H1 (cell line): ENCODE data around the gene PAX8. TPM values are rescaled to one million over a fixed set of nuclear protein-coding genes. Genes with fewer than 3 reads are reported as not detected.

ENCODE experiments used
- CTCF ChIA-PET: fragments of 300-600 bp; sonication (Branson Sonifier 250); formaldehyde crosslinking; loops from one replicate; lab custom pipeline; 2021; ENCODE audit not compliant: partially characterized antibody; lab: Charles Lee
- POLR2A ChIA-PET: fragments of 300-600 bp; sonication (Branson Sonifier 250); formaldehyde crosslinking; loops from one replicate; lab custom pipeline; 2021; ENCODE audit warnings: inconsistent platforms; ENCODE audit not compliant: partially characterized antibody; lab: Charles Lee
- DNase-seq, 2 experiments: peaks; one replicate each; pipeline versions ENCODE4 v3.0.0 to v3.0.0-alpha.2; 2010 to 2022; ENCODE audit warnings: low spot score in 2 of 2, low read depth in 1 of 2, mixed read lengths in 1 of 2
- FAIRE-seq: peaks from 2 replicates; lab custom pipeline; 2011; peaks lifted over from hg19 to GRCh38; lab: Jason Lieb, UNC
- H2AFZ ChIP-seq: 2 replicates; pipeline ENCODE4 v1.8.1; 2012; ENCODE audit warnings: low read length, inconsistent platforms
- H2AK5ac ChIP-seq: 2 replicates; pipeline ENCODE4 v1.6.1; 2013; ENCODE audit warnings: low read depth, low read length
- H2BK120ac ChIP-seq: replicated peaks from 2 replicates; pipeline ENCODE3; 2013; ENCODE audit warnings: low read depth, low read length, inconsistent platforms
- H2BK12ac ChIP-seq: 2 replicates; pipeline ENCODE4 v1.6.1; 2013; ENCODE audit warnings: low read depth, low read length
- H2BK15ac ChIP-seq: 2 replicates; pipeline ENCODE4 v1.6.1; 2013; ENCODE audit warnings: low read length
- H2BK20ac ChIP-seq: 2 replicates; pipeline ENCODE4 v1.6.1; 2013; ENCODE audit warnings: low read length
- H2BK5ac ChIP-seq: 2 replicates; pipeline ENCODE4 v1.6.1; 2013; ENCODE audit warnings: low read depth, low read length
- H3K14ac ChIP-seq: 2 replicates; pipeline ENCODE4 v1.6.1; 2013; ENCODE audit warnings: inconsistent platforms; ENCODE audit not compliant: insufficient read length
- H3K18ac ChIP-seq: 2 replicates; pipeline ENCODE4 v1.6.1; 2013; ENCODE audit warnings: low read length; ENCODE audit errors: extremely low read depth
- H3K23ac ChIP-seq: 2 replicates; pipeline ENCODE4 v1.6.1; 2013; ENCODE audit warnings: inconsistent platforms; ENCODE audit not compliant: insufficient read length
- H3K23me2 ChIP-seq: 2 replicates; pipeline ENCODE4 v1.6.1; 2013; ENCODE audit warnings: low read depth, low read length
- H3K27ac ChIP-seq: 2 replicates; pipeline ENCODE4 v1.6.1; 2011; ENCODE audit warnings: low read depth, low read length, inconsistent platforms
- H3K27me3 ChIP-seq, 4 experiments: replicated peaks in 1 of 4; 1 replicate in 1 of 4; 2 replicates in 3 of 4; pipeline versions ENCODE4 v1.6.1 to v1.8.1; 2011 to 2013; ENCODE audit warnings: low read length in 3 of 4, mild to moderate bottlenecking in 3 of 4, inconsistent platforms in 2 of 4, mixed read lengths in 2 of 4, moderate library complexity in 1 of 4; ENCODE audit not compliant: control insufficient read depth in 3 of 4, insufficient read depth in 3 of 4; ENCODE audit errors: extremely low read depth in 1 of 4
- H3K36me3 ChIP-seq, 4 experiments: 2 replicates each; pipeline versions ENCODE4 v1.6.1 to v1.8.1; 2011 to 2013; ENCODE audit warnings: mild to moderate bottlenecking in 4 of 4, low read length in 3 of 4, moderate library complexity in 2 of 4, control low read depth in 1 of 4, inconsistent platforms in 1 of 4; ENCODE audit not compliant: insufficient read depth in 4 of 4, control insufficient read depth in 2 of 4
- H3K4ac ChIP-seq: replicated peaks from 2 replicates; pipeline ENCODE3; 2013; ENCODE audit warnings: low read length, low read depth, mixed read lengths, inconsistent platforms; ENCODE audit not compliant: insufficient read length
- H3K4me1 ChIP-seq, 4 experiments: replicated peaks in 1 of 4; 1 replicate in 1 of 4; 2 replicates in 3 of 4; pipeline versions ENCODE4 v1.6.1 to v1.8.1; 2011 to 2013; ENCODE audit warnings: low read length in 3 of 4, inconsistent platforms in 2 of 4, mixed read lengths in 1 of 4; ENCODE audit not compliant: insufficient read depth in 4 of 4, control insufficient read depth in 3 of 4
- H3K4me2 ChIP-seq, 2 experiments: 2 replicates each; pipeline versions ENCODE4 v1.6.1 to v1.8.1; 2011 to 2013; ENCODE audit warnings: low read depth in 2 of 2, low read length in 2 of 2, control low read depth in 1 of 2, inconsistent platforms in 1 of 2, mild to moderate bottlenecking in 1 of 2; ENCODE audit not compliant: insufficient read depth in 1 of 2
- H3K4me3 ChIP-seq, 4 experiments: fragments of 200-600, 300-600 bp in 1 of 4; sonication (generic), shearing (Covaris generic), sonication (Bioruptor Twin) in 1 of 4; 2 replicates each; pipeline versions ENCODE4 v1.5.1 to v1.8.1; 2011 to 2016; ENCODE audit warnings: low read length in 4 of 4, low read depth in 3 of 4, control low read depth in 2 of 4, inconsistent platforms in 2 of 4, mild to moderate bottlenecking in 2 of 4, mixed read lengths in 1 of 4, moderate library complexity in 1 of 4; ENCODE audit not compliant: insufficient read depth in 2 of 4; ENCODE audit errors: extremely low read depth in 1 of 4
- H3K56ac ChIP-seq: replicated peaks from 2 replicates; pipeline ENCODE3; 2013; ENCODE audit warnings: low read depth, mild to moderate bottlenecking, mixed read lengths, low read length, inconsistent platforms; ENCODE audit not compliant: insufficient read length
- H3K79me1 ChIP-seq: 2 replicates; pipeline ENCODE4 v1.6.1; 2013; ENCODE audit warnings: low read depth, low read length, control low read depth
- H3K79me2 ChIP-seq, 2 experiments: 2 replicates each; pipeline versions ENCODE4 v1.6.1 to v1.8.1; 2012 to 2013; ENCODE audit warnings: low read length in 2 of 2, mild to moderate bottlenecking in 2 of 2, inconsistent platforms in 1 of 2; ENCODE audit not compliant: insufficient read depth in 2 of 2, control insufficient read depth in 1 of 2
- H3K9ac ChIP-seq, 4 experiments: replicated peaks in 1 of 4; 1 replicate in 1 of 4; 2 replicates in 3 of 4; pipeline versions ENCODE4 v1.6.1 to v1.8.1; 2011 to 2013; ENCODE audit warnings: low read depth in 3 of 4, low read length in 3 of 4, control low read depth in 2 of 4, mild to moderate bottlenecking in 2 of 4, moderate library complexity in 2 of 4, inconsistent platforms in 1 of 4; ENCODE audit errors: extremely low read depth in 1 of 4
- H3K9me3 ChIP-seq, 2 experiments: 2 replicates each; pipeline versions ENCODE4 v1.6.1 to v1.8.1; 2012 to 2013; ENCODE audit warnings: mild to moderate bottlenecking in 2 of 2, moderate library complexity in 2 of 2, control low read depth in 1 of 2, inconsistent platforms in 1 of 2, low read depth in 1 of 2, low read length in 1 of 2, mixed read lengths in 1 of 2; ENCODE audit not compliant: insufficient read depth in 2 of 2
- H4K20me1 ChIP-seq, 2 experiments: replicated peaks in 1 of 2; 2 replicates each; pipeline versions ENCODE3 to v1.8.1; 2011 to 2013; ENCODE audit warnings: inconsistent platforms in 2 of 2, low read length in 2 of 2, mild to moderate bottlenecking in 1 of 2; ENCODE audit not compliant: insufficient read depth in 2 of 2, control insufficient read depth in 1 of 2
- H4K5ac ChIP-seq: 2 replicates; pipeline ENCODE4 v1.6.1; 2013; ENCODE audit warnings: low read length, low read depth, mixed read lengths, inconsistent platforms; ENCODE audit not compliant: insufficient read length
- H4K8ac ChIP-seq: 2 replicates; pipeline ENCODE4 v1.8.0; 2013; ENCODE audit warnings: mild to moderate bottlenecking, moderate library complexity, low read length, inconsistent platforms; ENCODE audit not compliant: insufficient read depth; ENCODE audit errors: extremely low read depth
- H4K91ac ChIP-seq: replicated peaks from 2 replicates; pipeline ENCODE3; 2013; ENCODE audit warnings: low read length, mixed read lengths, inconsistent platforms; ENCODE audit not compliant: insufficient read length
- NANOG ChIP-seq: IDR thresholded peaks from 2 replicates; pipeline ENCODE4 v1.6.1; 2011; ENCODE audit warnings: low read length, low read depth, mild to moderate bottlenecking, inconsistent platforms; ENCODE audit not compliant: insufficient read depth, poor library complexity, severe bottlenecking
- NRF1 ChIP-seq: IDR thresholded peaks from 2 replicates; pipeline ENCODE4 v1.6.1; 2011; ENCODE audit warnings: mild to moderate bottlenecking, low read depth, low read length, improper control_type of control experiment
- WGBS, 2 experiments: shearing (Covaris generic) in 1 of 2; methylation state at CpG; one replicate each; pipeline versions ENCODE4 v1.1.6 to v1.1.7; 2013 to 2015; ENCODE audit warnings: low lambda C conversion rate in 2 of 2, mixed read lengths in 2 of 2, inconsistent platforms in 1 of 2, low coverage in 1 of 2, missing lambda C conversion rate in 1 of 2; ENCODE audit not compliant: insufficient replicate concordance in 2 of 2, insufficient coverage in 1 of 2, insufficient read length in 1 of 2; ENCODE audit errors: extremely low coverage in 1 of 2, missing lambda C conversion rate in 1 of 2; 5-methylcytosine and 5-hydroxymethylcytosine counted together
- polyA plus RNA-seq, 7 experiments: library from polyadenylated mRNA; depleted of rRNA in 3 of 7; stranded (reverse) in 5 of 7; unstranded in 2 of 7; fragments of >200 nt in 5 of 7; fragments of 200-250 nt in 2 of 7; gene quantifications; 1 replicate in 5 of 7; 2 replicates in 1 of 7; 4 replicates in 1 of 7; pipeline versions ENCODE4 v1.2.1 to v1.2.3, GENCODE V29; 2011 to 2013; ENCODE audit warnings: missing spikeins in 2 of 7, mixed read lengths in 2 of 7
- total RNA-seq: library from RNA; stranded (reverse); fragmentation: NEBNext Ultra II Directional; extraction: Animal tissue kit (Norgen Biotek cat#: 25700); gene quantifications from 2 replicates; pipeline ENCODE4 v1.2.1, GENCODE V29; 2021

Gene PAX8
- total and polyA plus RNA-seq, 2 of the 8 experiments (the other 6 are each of a cell fraction or from before 2014, with no cell fraction given) = 0.02 TPM; not detected in 1

DNA sequence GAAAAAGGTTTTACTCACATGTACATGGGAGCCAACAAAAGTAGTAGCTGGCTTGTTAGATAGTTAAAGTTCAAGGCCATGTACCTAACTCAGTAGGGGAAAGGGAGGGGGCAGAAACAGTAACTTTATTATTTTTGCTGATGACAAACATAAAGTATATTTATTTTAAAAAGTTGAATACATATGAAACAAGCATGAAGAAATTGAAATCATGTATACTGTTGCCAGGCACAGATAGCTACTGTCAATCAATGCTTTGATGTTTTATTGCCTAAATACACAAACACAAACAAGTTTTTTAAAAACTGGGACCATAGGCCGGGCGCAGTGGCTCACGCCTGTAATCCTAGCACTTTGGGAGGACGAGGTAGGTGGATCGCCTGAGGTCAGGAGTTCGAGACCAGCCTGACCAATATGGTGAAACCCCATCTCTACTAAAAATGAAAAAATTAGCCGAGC, 112.5 kb downstream of the PAX8 start:
- Histone ChIP-seq H3K23me2 (no peaks in the 10 kb centered on the region), H3K56ac (no peak overlapping the region), H3K27me3 (peaks cover 0 to 4% (median 3%) of the 10 kb centered on the region in 4 experiments; a peak in 1 of 7 replicates), H3K9ac (no peak overlapping the region), H3K4me1 (peaks cover 0 to 4% (median 0%) of the 10 kb centered on the region in 4 experiments; a peak in 2 of 7 replicates), H3K79me2 (no peaks in the 10 kb centered on the region), H3K27ac (no peak overlapping the region)
- CTCF ChIA-PET = interaction anchor here (3.6 to 8.4 kb wide), 4 partner anchors 9 to 32 kb away, joined by 20 to 85 read pairs (median 26); partner anchors contain the start of gene PSD4
- no peak for FAIRE-seq
- TF ChIP-seq NRF1 = no peak
- TF ChIP-seq NANOG = no peak
- TF ChIP-seq, all 59 proteins: peak for 0
- no peak overlapping the region for H2AFZ ChIP-seq
- WGBS, 2 experiments = 92% methylated on average over 7 of the region's 7 CpGs; no CpG with 5 or more reads in 1 of the 2 experiments
- no peak overlapping the region for H3K23ac ChIP-seq
- no peaks in the 10 kb centered on the region for H3K36me3 ChIP-seq
- H3K9me3 ChIP-seq = no peaks in the 10 kb centered on the region
- no peak overlapping the region for H2BK120ac ChIP-seq
- no peaks in the 10 kb centered on the region for H4K20me1 ChIP-seq
- H2BK15ac ChIP-seq = no peak overlapping the region
- no peak overlapping the region for H3K4me2 ChIP-seq
- DNase-seq = no peak
- no peak overlapping the region for H3K4me3 ChIP-seq
- no peaks in the 10 kb centered on the region for H3K79me1 ChIP-seq
- POLR2A ChIA-PET = no interaction called here
- H4K91ac ChIP-seq = no peak overlapping the region
- no peak overlapping the region for H2BK12ac ChIP-seq
- no peak overlapping the region for H2AK5ac ChIP-seq
- H4K5ac ChIP-seq = no peak overlapping the region
- no peak overlapping the region for H2BK5ac ChIP-seq
- H3K18ac ChIP-seq = no peak overlapping the region
- no peak overlapping the region for H3K4ac ChIP-seq
- no peak overlapping the region for H4K8ac ChIP-seq
- no peak overlapping the region for H2BK20ac ChIP-seq
- H3K14ac ChIP-seq = no peak overlapping the region

Other genes with a start within 250 kb of the PAX8 start
- not detected in 2 replicates for gene IL36B, start 226.1 kb downstream of the PAX8 start, total RNA-seq
- gene IL36B, start 226.1 kb downstream of the PAX8 start, polyA plus RNA-seq (2011; rRNA removed) = not detected in 2 replicates
- gene IL36RN, start 219.7 kb downstream of the PAX8 start, total RNA-seq = not detected in 2 replicates
- gene IL36RN, start 219.7 kb downstream of the PAX8 start, polyA plus RNA-seq (2011; rRNA removed) = not detected in 2 replicates
- not detected in 2 replicates for gene IL1F10, start 211.0 kb downstream of the PAX8 start, total RNA-seq
- not detected in 2 replicates for gene IL1F10, start 211.0 kb downstream of the PAX8 start, polyA plus RNA-seq (2011; rRNA removed)
- gene IL1RN, start 151.3 kb downstream of the PAX8 start, total RNA-seq = not detected in 2 replicates
- gene IL1RN, start 151.3 kb downstream of the PAX8 start, polyA plus RNA-seq (2011; rRNA removed) = not detected in 2 replicates
- 1.2 and 1.3 TPM in 2 replicates for gene PSD4, start 105.0 kb downstream of the PAX8 start, total RNA-seq
- gene PSD4, start 105.0 kb downstream of the PAX8 start, polyA plus RNA-seq (2011; rRNA removed) = 0.53 and 0.93 TPM in 2 replicates
- 32.3 and 32.7 TPM in 2 replicates for gene ZNG1B, start 158.8 kb upstream of the PAX8 start, total RNA-seq
- 8.5 and 12.8 TPM in 2 replicates for gene ZNG1B, start 158.8 kb upstream of the PAX8 start, polyA plus RNA-seq (2011; rRNA removed)
- gene FOXD4L1, start 219.7 kb upstream of the PAX8 start, total RNA-seq = not detected in 2 replicates
- gene FOXD4L1, start 219.7 kb upstream of the PAX8 start, polyA plus RNA-seq (2011; rRNA removed) = not detected in 2 replicates